ENCODE measurements around the gene TRPM7.
"Not testable (repeated sequence)": the region's sequence is repeated elsewhere in the genome, so short reads cannot be mapped to it uniquely, and the experiment has no call there.

The TRPM7 gene

DNA sequence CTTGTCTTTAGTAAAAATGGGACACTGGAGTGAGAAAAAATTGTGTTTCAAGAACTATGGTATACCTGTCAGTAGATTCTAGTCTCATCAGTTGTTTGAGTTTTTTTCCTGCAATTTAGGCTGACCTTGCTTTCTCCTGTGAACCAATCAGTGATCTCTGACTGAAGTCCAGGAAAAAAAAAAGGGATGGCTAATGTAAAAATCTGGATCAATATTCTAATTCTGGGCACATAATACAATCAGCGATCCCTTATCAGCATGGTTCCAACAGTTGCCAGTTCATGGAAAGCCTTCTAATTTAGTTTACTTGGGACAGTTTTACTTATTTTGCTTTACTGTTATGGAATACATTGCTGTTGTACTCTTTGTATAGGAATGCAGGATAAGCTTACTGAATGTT lies 17.0 kb downstream of the TRPM7 start:
- no peak for DNase-seq

DNA sequence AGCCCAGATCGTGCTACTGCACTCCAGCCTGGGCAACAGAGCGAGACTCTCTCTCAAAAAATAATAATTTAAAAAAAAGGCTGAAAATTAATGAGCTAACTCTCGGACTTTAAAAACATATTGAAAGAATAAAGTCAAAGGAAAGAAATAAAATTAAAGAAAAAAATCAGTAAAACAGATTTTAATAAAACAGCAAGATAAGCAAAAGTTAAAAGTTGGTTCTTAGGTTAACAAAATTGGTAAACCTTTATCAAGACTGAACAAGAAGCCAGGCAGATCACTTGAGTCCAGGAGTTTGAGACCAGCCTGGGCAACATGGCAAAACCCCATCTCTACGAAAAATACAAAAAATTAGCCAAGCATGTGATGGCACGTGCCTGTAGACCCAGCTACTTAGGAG lies 20.7 kb downstream of the TRPM7 start:
- DNase-seq: no peak

DNA sequence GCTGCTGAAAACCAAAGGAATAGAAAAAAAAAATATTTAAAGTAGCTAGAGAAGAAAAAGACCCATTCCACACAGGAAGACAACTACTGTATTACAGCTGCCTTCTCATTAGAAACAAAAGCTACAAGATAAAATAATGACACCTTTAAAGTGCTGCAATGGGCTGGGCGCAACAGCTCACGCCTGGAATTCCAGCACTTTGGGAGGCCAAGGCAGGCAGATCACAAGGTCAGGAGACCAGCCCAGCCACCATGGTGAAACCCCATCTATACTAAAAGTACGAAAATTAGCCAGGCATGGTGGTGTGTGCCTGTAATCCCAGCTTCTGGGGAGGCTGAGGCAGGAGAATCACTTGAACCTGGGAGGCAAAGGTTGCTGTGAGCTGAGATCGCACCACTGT lies 31.0 kb downstream of the TRPM7 start:
- DNase-seq: no peak

DNA sequence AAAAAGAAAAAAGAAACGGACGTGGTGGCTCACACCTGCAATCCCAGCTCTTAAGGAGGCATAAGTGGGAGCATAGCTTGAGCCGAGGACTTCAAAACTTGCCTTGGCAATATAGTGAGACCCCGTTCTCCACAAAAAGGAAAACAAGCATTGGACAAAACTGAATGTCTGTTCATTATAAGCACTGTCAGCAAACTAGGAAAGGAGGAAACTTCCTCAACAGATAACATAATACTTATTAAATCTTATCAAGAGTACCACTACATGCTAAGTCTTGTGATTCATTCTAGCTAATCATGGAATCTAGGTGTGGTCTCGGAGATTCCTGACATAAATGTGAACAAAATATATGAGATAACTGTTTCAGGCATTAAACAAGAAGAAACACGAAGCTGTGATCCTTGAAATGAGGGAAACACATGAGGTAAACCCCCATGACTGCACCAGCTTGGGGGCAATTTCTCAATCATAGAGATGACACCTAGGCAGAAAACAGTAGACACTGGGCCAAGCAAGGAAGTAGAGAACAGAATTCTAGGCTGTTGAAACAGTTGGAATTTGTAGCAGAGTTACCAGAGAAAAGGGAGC lies 33.3 kb downstream of the TRPM7 start:
- no peak for DNase-seq

GRCh38 chr15:50652671-50653070 lies 33.9 kb downstream of the TRPM7 start:
- no peak for DNase-seq

DNA sequence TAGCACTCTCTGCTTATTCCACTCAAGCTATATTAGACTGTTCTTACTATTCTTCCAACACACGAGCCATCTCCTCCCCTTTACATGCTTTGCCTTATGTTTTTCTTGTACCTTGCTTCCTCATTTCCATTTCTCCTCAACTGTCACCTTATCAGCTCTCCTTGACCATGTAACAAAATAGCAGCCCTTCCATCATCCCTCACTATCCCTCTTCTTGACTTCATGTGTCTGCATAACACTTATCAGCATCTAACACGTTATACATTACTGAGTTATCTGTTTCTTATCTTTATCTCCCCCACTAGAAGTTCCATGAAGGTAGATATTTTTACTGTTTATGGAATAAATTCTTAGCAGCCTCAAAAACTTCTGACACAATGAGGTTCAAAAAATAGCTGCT lies 45.3 kb downstream of the TRPM7 start:
- DNase-seq: no peak

DNA sequence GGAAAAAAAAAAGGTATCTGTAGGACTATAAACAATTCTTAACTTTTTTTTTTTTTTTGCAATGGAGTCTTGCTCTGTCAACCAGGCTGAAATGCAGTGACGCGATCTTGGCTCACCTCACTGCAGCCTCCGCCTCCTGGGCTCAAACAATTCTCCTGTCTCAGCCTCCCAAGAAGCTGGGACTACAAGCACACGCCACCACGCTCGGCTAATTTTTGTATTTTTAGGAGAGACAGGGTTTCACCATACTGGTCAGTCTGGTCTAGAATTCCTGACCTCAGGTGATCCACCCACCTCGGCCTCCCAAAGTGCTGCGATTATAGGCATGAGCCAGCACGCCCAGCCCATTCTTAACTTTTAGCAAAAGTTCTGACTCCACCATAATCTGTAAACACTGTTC lies 50.5 kb downstream of the TRPM7 start:
- DNase-seq: no peak

GRCh38 chr15:50633653-50634052 lies 52.9 kb downstream of the TRPM7 start:
- DNase-seq: no peak

- DNase-seq: no peak
Observed at GRCh38 chr15:50628421-50628820, 58.2 kb downstream of the TRPM7 start.

- no peak for DNase-seq
Observed at GRCh38 chr15:50627351-50628055, 59.1 kb downstream of the TRPM7 start.

DNA sequence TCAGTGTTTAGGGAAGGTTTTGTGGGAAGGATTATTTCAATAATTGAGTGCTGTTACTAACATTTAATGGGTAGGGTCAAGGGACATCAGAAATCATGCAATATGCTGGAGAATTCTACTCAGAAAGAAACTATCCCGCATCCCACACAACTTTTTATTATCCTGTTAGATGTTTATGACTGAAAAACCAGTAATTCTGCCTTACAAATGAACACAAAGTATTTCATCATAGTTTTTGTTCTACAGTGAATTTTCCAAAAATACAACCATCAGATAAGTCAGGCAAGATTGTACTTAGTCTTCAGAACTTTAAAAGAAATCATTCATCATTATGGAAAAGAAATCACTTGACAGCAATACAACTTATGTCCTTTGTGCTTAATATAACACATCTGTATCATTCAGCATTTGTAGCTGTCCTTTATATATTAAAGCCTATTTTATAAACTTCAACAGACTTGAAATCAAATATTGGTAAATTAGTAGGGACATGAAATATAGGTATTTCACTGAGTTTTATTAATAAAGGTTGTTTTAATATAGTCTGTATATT lies 61.9 kb downstream of the TRPM7 start:
- no peak for DNase-seq

- DNase-seq: not testable (repeated sequence)
Observed at GRCh38 chr15:50622361-50622943, 64.1 kb downstream of the TRPM7 start.

DNA sequence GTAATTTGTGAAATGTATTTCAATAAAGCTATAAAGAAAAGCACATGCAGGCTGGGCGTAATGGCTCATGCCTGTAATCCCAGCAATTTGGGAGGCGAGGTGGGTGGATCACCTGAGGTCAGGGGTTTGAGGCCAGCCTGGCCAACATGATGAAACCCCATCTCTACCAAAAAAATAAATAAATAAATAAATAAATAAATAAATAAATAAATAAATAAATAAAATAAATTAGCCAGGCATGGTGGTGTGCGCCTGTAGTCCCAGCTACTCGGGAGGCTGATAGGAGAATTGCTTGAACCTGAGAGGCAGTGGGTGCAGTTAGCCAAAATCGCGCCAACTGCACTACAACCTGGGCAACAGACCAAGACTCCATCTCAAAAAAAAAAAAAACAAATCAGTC lies 69.6 kb downstream of the TRPM7 start:
- DNase-seq: not testable (repeated sequence)

GRCh38 chr15:50616554-50616953 lies 70.0 kb downstream of the TRPM7 start:
- DNase-seq: not testable (repeated sequence)

DNA sequence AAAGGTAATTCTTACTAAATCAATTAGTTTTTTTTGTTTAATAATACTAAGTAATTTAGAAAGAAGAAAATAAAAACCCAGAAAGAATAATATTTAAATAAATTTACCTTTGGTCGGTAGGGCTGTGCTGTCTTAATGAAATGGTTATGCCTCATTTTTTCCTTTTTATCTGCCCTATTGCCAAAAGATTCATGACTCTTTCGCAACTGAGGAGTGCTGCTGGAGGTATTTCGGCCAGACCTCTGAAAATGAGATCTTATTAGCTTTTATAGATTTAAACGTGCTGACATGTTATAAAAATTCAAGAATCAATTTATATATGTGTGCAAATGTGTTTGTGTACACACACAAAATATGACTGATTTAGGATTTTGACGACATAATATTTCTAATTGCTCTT lies 73.0 kb downstream of the TRPM7 start:
- DNase-seq: no peak

DNA sequence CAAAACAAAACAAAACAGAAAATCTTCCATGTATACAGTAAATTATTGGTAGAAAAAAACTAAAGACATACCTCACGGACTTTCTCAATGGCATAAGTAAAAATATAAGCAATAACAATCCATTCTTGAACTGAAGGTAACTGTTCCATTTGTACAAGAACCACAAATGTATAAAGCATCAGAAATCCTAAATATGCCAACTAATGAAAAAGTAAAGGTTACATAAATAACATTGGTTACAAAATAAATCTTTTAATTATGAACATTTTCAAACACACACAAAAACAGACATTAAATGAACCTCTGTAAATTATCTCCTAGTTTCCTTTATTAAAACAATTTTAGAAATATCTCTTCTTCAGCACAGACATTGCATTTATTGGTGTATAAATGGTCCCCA lies 79.5 kb downstream of the TRPM7 start:
- DNase-seq: no peak

- DNase-seq: no peak
Observed at GRCh38 chr15:50605462-50605861, 81.1 kb downstream of the TRPM7 start.

- DNase-seq: not testable (repeated sequence)
Observed at GRCh38 chr15:50602028-50602427, 84.6 kb downstream of the TRPM7 start.

DNA sequence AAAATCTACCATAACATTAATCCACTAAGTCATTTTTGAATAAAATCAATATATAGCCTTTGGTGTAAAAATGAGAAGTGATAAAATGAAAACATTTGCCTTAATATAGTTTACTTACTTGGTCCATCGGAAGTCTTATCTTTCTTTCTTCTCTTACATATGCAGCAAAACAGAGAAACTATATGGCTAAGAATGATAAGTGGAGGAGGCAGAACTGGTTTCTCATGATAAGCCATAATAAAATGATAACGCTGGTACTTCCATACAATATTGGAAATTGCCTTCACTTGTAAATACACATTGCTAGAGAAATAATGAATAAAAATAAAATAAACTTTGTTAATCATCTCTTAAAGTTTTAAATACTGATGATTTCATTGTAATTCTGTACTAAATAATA lies 92.3 kb downstream of the TRPM7 start:
- no peak for DNase-seq

- DNase-seq: no peak
Observed at GRCh38 chr15:50593761-50594160, 92.8 kb downstream of the TRPM7 start.

GRCh38 chr15:50590288-50590687 lies 96.3 kb downstream of the TRPM7 start:
- DNase-seq: no peak

GRCh38 chr15:50577492-50577891 lies 109.1 kb downstream of the TRPM7 start:
- no peak for DNase-seq

GRCh38 chr15:50576166-50576565 lies 110.4 kb downstream of the TRPM7 start:
- no peak for DNase-seq

DNA sequence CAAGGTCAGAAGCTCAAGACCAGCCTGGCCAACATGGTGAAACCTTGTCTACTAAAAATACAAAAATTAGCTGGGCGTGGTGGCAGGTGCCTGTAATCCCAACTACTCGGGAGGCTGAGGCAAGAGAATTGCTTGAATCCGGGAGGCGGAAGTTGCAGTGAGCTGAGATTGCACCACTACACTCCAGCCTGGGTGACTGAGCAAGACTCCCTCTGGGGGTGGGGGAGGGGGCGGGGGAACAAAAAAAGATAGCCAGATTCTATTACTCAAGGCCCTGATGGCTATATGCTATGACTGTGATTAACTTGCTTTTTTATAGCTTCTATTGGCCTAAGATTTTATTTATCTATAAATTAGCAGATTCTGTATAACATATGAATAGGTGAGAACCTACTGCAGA lies 112.8 kb downstream of the TRPM7 start:
- not testable (repeated sequence) for DNase-seq
